HepG2 (cell line): ENCODE measurements around the gene GPLD1. TPM values are rescaled to one million over a fixed set of nuclear protein-coding genes. Genes with fewer than 3 reads are reported as not detected.

Source experiments
- BRD4 ChIP-seq: sonication (generic); formaldehyde crosslinking; IDR thresholded peaks from 2 replicates; pipeline ENCODE4 v1.4.0; 2020; ENCODE audit warnings: missing genetic modification reagents
- CEBPB ChIP-seq: IDR thresholded peaks from 2 replicates; pipeline ENCODE4 v1.6.1; 2011; ENCODE audit warnings: low read depth, low read length, improper control_type of control experiment, borderline replicate concordance
- GABPB1 ChIP-seq: IDR thresholded peaks from 2 replicates; pipeline ENCODE4 v1.6.1; 2016; ENCODE audit warnings: mild to moderate bottlenecking, missing genetic modification reagents, moderate library complexity, missing compliant biosample characterization
- HHEX ChIP-seq: IDR thresholded peaks from 2 replicates; pipeline ENCODE4 v1.6.1; 2016; ENCODE audit warnings: control low read depth
- IRX3 ChIP-seq: sonication (generic); formaldehyde crosslinking; IDR thresholded peaks from 2 replicates; pipeline ENCODE4 v1.8.1; 2023; ENCODE audit warnings: mild to moderate bottlenecking, low read depth, missing genetic modification reagents, borderline replicate concordance
- PITX1 ChIP-seq: sonication (generic); formaldehyde crosslinking; IDR thresholded peaks from 2 replicates; pipeline ENCODE4 v1.5.1; 2020; ENCODE audit warnings: mild to moderate bottlenecking, missing genetic modification reagents
- POLR2AphosphoS5 ChIP-seq: IDR thresholded peaks from 2 replicates; pipeline ENCODE4 v1.6.1; 2012; ENCODE audit warnings: low read depth, low read length
- PTBP1 ChIP-seq: fragments of 200-400 bp; formaldehyde crosslinking; IDR thresholded peaks from 2 replicates; pipeline ENCODE4 v1.6.1; 2018; ENCODE audit warnings: low read length, low read depth; ENCODE audit not compliant: poor library complexity, severe bottlenecking
- RAD51 ChIP-seq: fragments of 450-650 bp; IDR thresholded peaks from 2 replicates; pipeline ENCODE4 v1.6.1; 2016; ENCODE audit warnings: borderline replicate concordance
- REXO4 ChIP-seq: sonication (generic); formaldehyde crosslinking; IDR thresholded peaks from 2 replicates; pipeline ENCODE4 v1.8.0; 2022; ENCODE audit warnings: missing genetic modification reagents, mild to moderate bottlenecking, borderline replicate concordance
- SETDB1 ChIP-seq: sonication (generic); formaldehyde crosslinking; IDR thresholded peaks from 2 replicates; pipeline ENCODE4 v1.5.1; 2020; ENCODE audit warnings: missing genetic modification reagents, mild to moderate bottlenecking, borderline replicate concordance
- SMAD3 ChIP-seq: sonication (generic); formaldehyde crosslinking; IDR thresholded peaks from 2 replicates; pipeline ENCODE4 v1.4.0; 2020; ENCODE audit warnings: missing genetic modification reagents
- ZNF17 ChIP-seq: sonication (generic); formaldehyde crosslinking; IDR thresholded peaks from 2 replicates; pipeline ENCODE4 v1.5.0; 2020; ENCODE audit warnings: mild to moderate bottlenecking, missing genetic modification reagents
- ZNF207 ChIP-seq: fragments of 450-650 bp; IDR thresholded peaks from 2 replicates; pipeline ENCODE4 v1.6.1; 2016; ENCODE audit warnings: antibody characterized with exemption, borderline replicate concordance
- ZNF569 ChIP-seq: sonication (generic); formaldehyde crosslinking; IDR thresholded peaks from 2 replicates; pipeline ENCODE4 v1.5.0; 2020; ENCODE audit warnings: mild to moderate bottlenecking, missing genetic modification reagents, moderate library complexity, borderline replicate concordance
- ZNF572 ChIP-seq: sonication (generic); formaldehyde crosslinking; IDR thresholded peaks from 2 replicates; pipeline ENCODE4 v1.5.1; 2020; ENCODE audit warnings: mild to moderate bottlenecking, missing genetic modification reagents
- ZNF703 ChIP-seq: sonication (generic); formaldehyde crosslinking; IDR thresholded peaks from 2 replicates; pipeline ENCODE4 v1.5.1; 2020; ENCODE audit warnings: missing genetic modification reagents, mild to moderate bottlenecking, moderate library complexity, borderline replicate concordance
- ZNF761 ChIP-seq: sonication (generic); formaldehyde crosslinking; conservative IDR thresholded peaks from 2 replicates; pipeline ENCODE4 v1.4.0; 2020; ENCODE audit warnings: mild to moderate bottlenecking, missing genetic modification reagents
- ZNF841 ChIP-seq: sonication (generic); formaldehyde crosslinking; IDR thresholded peaks from 2 replicates; pipeline ENCODE4 v1.8.1; 2023; ENCODE audit warnings: missing genetic modification reagents, borderline replicate concordance
- polyA plus RNA-seq, 8 experiments: library from polyadenylated mRNA; depleted of rRNA in 3 of 8; stranded (reverse) in 7 of 8; unstranded in 1 of 8; fragments of >200 nt; fragmentation: Illumina TruSeq in 4 of 8; extraction: Trizol in 4 of 8; gene quantifications; 2 replicates each; pipeline versions ENCODE4 v1.2.1 to v1.2.3, GENCODE V29; 2011 to 2016; ENCODE audit warnings: low read depth in 4 of 8, missing spikeins in 1 of 8, mixed read lengths in 1 of 8; ENCODE audit not compliant: insufficient read depth in 1 of 8
- total RNA-seq, 5 experiments: library from RNA; depleted of rRNA; stranded (reverse); fragments of >200 nt; fragmentation: Illumina TruSeq; extraction: Trizol; gene quantifications; 2 replicates each; pipeline ENCODE4 v1.2.3, GENCODE V29; 2016; ENCODE audit warnings: low read depth in 1 of 5
- TF ChIP-seq, protein P1 (sequence below): sonication (generic); formaldehyde crosslinking; IDR thresholded peaks from 2 replicates; pipeline ENCODE4 v1.8.0; 2022; ENCODE audit warnings: low read depth, missing genetic modification reagents
- TF ChIP-seq, protein P2 (sequence below): sonication (generic); formaldehyde crosslinking; IDR thresholded peaks from 2 replicates; pipeline ENCODE4 v1.4.0; 2020; ENCODE audit warnings: mild to moderate bottlenecking, missing genetic modification reagents
- TF ChIP-seq, protein P3 (sequence below): sonication (generic); formaldehyde crosslinking; IDR thresholded peaks from 2 replicates; pipeline ENCODE4 v1.4.0; 2020; ENCODE audit warnings: mild to moderate bottlenecking, missing genetic modification reagents
- TF ChIP-seq, protein P4 (sequence below): sonication (generic); formaldehyde crosslinking; IDR thresholded peaks from 2 replicates; pipeline ENCODE4 v1.5.0; 2020; ENCODE audit warnings: mild to moderate bottlenecking, low read depth, missing genetic modification reagents, borderline replicate concordance

The GPLD1 gene
- total and polyA plus RNA-seq, 2 of the 13 experiments (the other 11 are each of a cell fraction or from before 2014, with no cell fraction given), result 6.2 to 7.6 TPM

DNA sequence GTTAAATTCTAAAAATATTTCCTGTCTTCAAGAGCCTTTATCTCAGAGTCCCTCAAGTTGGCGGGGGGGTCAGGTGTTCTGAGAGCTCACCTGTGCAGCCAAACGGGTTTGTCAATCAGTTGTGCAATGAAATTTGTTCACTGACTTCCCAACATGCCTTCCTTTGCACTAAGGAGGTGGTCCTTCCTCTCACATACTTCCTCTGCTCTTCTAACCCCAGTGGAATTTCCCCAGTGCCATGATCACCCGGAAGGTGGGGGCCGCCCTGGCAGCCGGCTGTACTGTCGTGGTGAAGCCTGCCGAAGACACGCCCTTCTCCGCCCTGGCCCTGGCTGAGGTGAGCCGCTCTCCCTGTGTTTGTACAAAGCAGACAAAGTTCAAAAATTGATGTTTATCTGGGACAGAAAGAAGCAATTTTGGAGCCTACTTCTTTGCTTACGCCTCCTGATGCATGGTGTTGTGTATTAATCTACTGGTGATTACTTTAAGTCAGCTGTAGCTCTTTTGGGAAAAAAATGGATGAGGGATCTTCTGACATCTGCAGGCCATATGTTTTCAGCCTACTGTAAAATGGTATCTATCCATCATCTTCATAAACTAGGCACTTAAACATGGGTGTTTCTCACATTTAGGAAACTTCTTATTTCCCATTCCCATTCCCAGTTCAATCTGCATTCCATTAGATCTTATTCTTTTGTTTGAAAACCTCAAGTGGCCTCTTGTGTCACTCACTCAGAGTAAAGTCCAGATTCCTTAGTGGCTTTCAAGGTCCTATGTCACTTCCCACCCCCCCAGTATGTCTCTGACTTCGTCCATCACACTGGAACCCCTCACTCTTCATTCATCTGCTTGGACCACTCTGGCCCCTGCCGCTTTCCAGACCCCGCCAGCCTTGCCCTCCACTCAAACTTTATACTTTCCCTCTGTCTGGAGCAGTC is 15.5 kb upstream of the GPLD1 start (continued):
- TF ChIP-seq, protein P1, sequence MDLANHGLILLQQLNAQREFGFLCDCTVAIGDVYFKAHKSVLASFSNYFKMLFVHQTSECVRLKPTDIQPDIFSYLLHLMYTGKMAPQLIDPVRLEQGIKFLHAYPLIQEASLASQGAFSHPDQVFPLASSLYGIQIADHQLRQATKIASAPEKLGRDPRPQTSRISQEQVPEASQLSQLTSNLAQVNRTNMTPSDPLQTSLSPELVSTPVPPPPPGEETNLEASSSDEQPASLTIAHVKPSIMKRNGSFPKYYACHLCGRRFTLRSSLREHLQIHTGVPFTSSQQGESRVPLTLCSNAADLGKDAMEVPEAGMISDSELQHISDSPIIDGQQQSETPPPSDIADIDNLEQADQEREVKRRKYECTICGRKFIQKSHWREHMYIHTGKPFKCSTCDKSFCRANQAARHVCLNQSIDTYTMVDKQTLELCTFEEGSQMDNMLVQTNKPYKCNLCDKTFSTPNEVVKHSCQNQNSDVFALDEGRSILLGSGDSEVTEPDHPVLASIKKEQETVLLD (CRISPR knock-in tag), result no peak
- TF ChIP-seq RAD51, result no peak
- no peak for TF ChIP-seq ZNF703 (CRISPR knock-in tag)
- TF ChIP-seq PTBP1, result no peak
- TF ChIP-seq SMAD3 (CRISPR knock-in tag), result peak; percentile 47; the same call in 1 of the 2 replicates
- peak; percentile 68; the same call in 1 of the 2 replicates for TF ChIP-seq PITX1 (CRISPR knock-in tag)
- 0 out of 2 replicates have a peak, but pooled peaks have one; percentile 42 for TF ChIP-seq ZNF761 (CRISPR knock-in tag)
- no peak for TF ChIP-seq SETDB1
- TF ChIP-seq HHEX (CRISPR knock-in tag), result no peak
- no peak for TF ChIP-seq ZNF17 (CRISPR knock-in tag)
- TF ChIP-seq POLR2AphosphoS5, result peak; percentile 39; the same call in 1 of the 2 replicates
- no peak for TF ChIP-seq ZNF841 (CRISPR knock-in tag)
- no peak for TF ChIP-seq ZNF572 (CRISPR knock-in tag)
- TF ChIP-seq IRX3 (CRISPR knock-in tag), result no peak
- TF ChIP-seq ZNF569 (CRISPR knock-in tag), result no peak
- TF ChIP-seq, protein P2, sequence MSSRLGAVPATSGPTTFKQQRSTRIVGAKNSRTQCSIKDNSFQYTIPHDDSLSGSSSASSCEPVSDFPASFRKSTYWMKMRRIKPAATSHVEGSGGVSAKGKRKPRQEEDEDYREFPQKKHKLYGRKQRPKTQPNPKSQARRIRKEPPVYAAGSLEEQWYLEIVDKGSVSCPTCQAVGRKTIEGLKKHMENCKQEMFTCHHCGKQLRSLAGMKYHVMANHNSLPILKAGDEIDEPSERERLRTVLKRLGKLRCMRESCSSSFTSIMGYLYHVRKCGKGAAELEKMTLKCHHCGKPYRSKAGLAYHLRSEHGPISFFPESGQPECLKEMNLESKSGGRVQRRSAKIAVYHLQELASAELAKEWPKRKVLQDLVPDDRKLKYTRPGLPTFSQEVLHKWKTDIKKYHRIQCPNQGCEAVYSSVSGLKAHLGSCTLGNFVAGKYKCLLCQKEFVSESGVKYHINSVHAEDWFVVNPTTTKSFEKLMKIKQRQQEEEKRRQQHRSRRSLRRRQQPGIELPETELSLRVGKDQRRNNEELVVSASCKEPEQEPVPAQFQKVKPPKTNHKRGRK (CRISPR knock-in tag), result no peak
- TF ChIP-seq CEBPB, result peak; percentile 79
- peak; percentile 81 for TF ChIP-seq GABPB1 (CRISPR knock-in tag)
- TF ChIP-seq BRD4 (CRISPR knock-in tag), result no peak
- TF ChIP-seq, protein P3, sequence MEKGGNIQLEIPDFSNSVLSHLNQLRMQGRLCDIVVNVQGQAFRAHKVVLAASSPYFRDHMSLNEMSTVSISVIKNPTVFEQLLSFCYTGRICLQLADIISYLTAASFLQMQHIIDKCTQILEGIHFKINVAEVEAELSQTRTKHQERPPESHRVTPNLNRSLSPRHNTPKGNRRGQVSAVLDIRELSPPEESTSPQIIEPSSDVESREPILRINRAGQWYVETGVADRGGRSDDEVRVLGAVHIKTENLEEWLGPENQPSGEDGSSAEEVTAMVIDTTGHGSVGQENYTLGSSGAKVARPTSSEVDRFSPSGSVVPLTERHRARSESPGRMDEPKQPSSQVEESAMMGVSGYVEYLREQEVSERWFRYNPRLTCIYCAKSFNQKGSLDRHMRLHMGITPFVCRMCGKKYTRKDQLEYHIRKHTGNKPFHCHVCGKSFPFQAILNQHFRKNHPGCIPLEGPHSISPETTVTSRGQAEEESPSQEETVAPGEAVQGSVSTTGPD, result peak; percentile 96; the same call in 1 of the 2 replicates
- no peak for TF ChIP-seq ZNF207
- no peak for TF ChIP-seq REXO4
- TF ChIP-seq, protein P4, sequence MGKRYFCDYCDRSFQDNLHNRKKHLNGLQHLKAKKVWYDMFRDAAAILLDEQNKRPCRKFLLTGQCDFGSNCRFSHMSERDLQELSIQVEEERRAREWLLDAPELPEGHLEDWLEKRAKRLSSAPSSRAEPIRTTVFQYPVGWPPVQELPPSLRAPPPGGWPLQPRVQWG (CRISPR knock-in tag), result no peak
